Kidney (tissue), 14 donors: ENCODE measurements around the gene SEC14L5. TPM values are rescaled to one million over a fixed set of nuclear protein-coding genes. Genes with fewer than 3 reads are reported as not detected.

ENCODE experiments used
- DNase-seq, 5 donors: peaks; one replicate each; pipeline ENCODE4 v3.0.0-alpha.2; 2013 to 2020
- FAIRE-seq: peaks from 2 replicates; lab custom pipeline; 2012; peaks lifted over from hg19 to GRCh38; lab: Jason Lieb, UNC
- H3K27ac ChIP-seq, 2 donors: one replicate each; pipeline ENCODE4 v1.7.0; 2013; ENCODE audit warnings: low read depth in 2 of 2, low read length in 2 of 2, inconsistent platforms in 1 of 2
- H3K27me3 ChIP-seq: one replicate; pipeline ENCODE4 v1.7.1; 2013; ENCODE audit warnings: low read length, inconsistent platforms; ENCODE audit not compliant: control insufficient read depth, insufficient read depth
- H3K36me3 ChIP-seq, 3 donors: one replicate each; pipeline versions ENCODE4 v1.7.0 to v1.7.1; 2013; ENCODE audit warnings: low read length in 3 of 3, control low read depth in 1 of 3, inconsistent platforms in 1 of 3; ENCODE audit not compliant: insufficient read depth in 3 of 3, control insufficient read depth in 2 of 3
- H3K4me1 ChIP-seq, 3 donors: one replicate each; pipeline versions ENCODE4 v1.7.0 to v1.7.1; 2013; ENCODE audit warnings: low read length in 3 of 3, inconsistent platforms in 1 of 3, low read depth in 1 of 3; ENCODE audit not compliant: control insufficient read depth in 2 of 3, insufficient read depth in 2 of 3
- H3K4me3 ChIP-seq, 3 donors: one replicate each; pipeline versions ENCODE4 v1.7.0 to v1.8.1; 2013; ENCODE audit warnings: low read length in 3 of 3, control low read depth in 1 of 3, inconsistent platforms in 1 of 3
- H3K9ac ChIP-seq, 3 donors: one replicate each; pipeline versions ENCODE4 v1.7.0 to v1.7.1; 2013; ENCODE audit warnings: low read length in 3 of 3, control low read depth in 1 of 3, inconsistent platforms in 1 of 3
- H3K9me3 ChIP-seq, 3 donors: one replicate each; pipeline versions ENCODE4 v1.7.0 to v1.7.1; 2013; ENCODE audit warnings: low read length in 3 of 3, control low read depth in 1 of 3, inconsistent platforms in 1 of 3; ENCODE audit not compliant: control insufficient read depth in 2 of 3, insufficient read depth in 1 of 3
- CTCF ChIP-seq: IDR thresholded peaks from 3 replicates; pipeline ENCODE4 v1.5.1; 2012; ENCODE audit warnings: mild to moderate bottlenecking, moderate library complexity, borderline replicate concordance; ENCODE audit not compliant: insufficient read depth; ENCODE audit errors: extremely low read depth
- intact Hi-C: fragments of 100-400 bp; cut with DNase I; formaldehyde crosslinking; loops from one replicate; pipeline ENCODE4 v1.11.1; 2022
- polyA plus RNA-seq: library from polyadenylated mRNA; stranded (reverse); fragments of 350-450 nt; fragmentation: Illumina TruSeq; extraction: RNeasy Lipid Tissue Mini Kit (QIAGEN cat#74804); gene quantifications from one replicate; pipeline ENCODE4 v1.2.3, GENCODE V29; 2014; ENCODE audit warnings: low read depth, low replicate concordance; ENCODE audit not compliant: insufficient read depth
- total RNA-seq: library from RNA; stranded (reverse); fragmentation: NEBNext Ultra II Directional; extraction: Animal tissue kit (Norgen Biotek cat#: 25700); gene quantifications from one replicate; pipeline ENCODE4 v1.2.1, GENCODE V29; 2021
- donor health status: control.
- donor health status: control.
- donor health status: control.
- donor health status: control.
- donor health status: control.
- donor health status: DM: yes; HTN: yes; CAD: no.
- donor health status: Normal renal cell carcinoma (clear cell type).

SEC14L5 gene
- total and polyA plus RNA-seq, 2 donors from 2014 or later, result 0.13 to 0.16 TPM

- H3K9ac ChIP-seq, result no peak overlapping the region
- H3K27me3 ChIP-seq, result no peaks in the 10 kb centered on the region
- no peaks in the 10 kb centered on the region for H3K4me1 ChIP-seq
- intact Hi-C loops, result no loop called here
- no peak for TF ChIP-seq CTCF
- H3K9me3 ChIP-seq, result no peaks in the 10 kb centered on the region
- H3K27ac ChIP-seq, result no peak overlapping the region
- DNase-seq, result peak in 1 of 5 donors; percentile 4
- no peaks in the 10 kb centered on the region for H3K36me3 ChIP-seq
- FAIRE-seq, result no peak
- no peak overlapping the region for H3K4me3 ChIP-seq
Measured at GRCh38 chr16:4976079-4976478, 17.9 kb downstream of the SEC14L5 start.

GRCh38 chr16:4976611-4977145 is 18.5 kb downstream of the SEC14L5 start:
- intact Hi-C loops, result no loop called here
- no peaks in the 10 kb centered on the region for H3K36me3 ChIP-seq
- H3K9ac ChIP-seq, result no peak overlapping the region
- FAIRE-seq (no peak), DNase-seq (peak in 4 of 5 donors; percentile 35 to 52 (median 38))
- no peak for TF ChIP-seq CTCF
- peak overlapping the region in 1 of 2 donors; percentile 67 for H3K27ac ChIP-seq
- H3K4me1 ChIP-seq, result no peaks in the 10 kb centered on the region
- no peaks in the 10 kb centered on the region for H3K27me3 ChIP-seq
- no peaks in the 10 kb centered on the region for H3K9me3 ChIP-seq
- no peak overlapping the region for H3K4me3 ChIP-seq

- no peak overlapping the region for H3K4me3 ChIP-seq
- no peak for TF ChIP-seq CTCF
- H3K36me3 ChIP-seq, result no peaks in the 10 kb centered on the region
- no peak overlapping the region for H3K9ac ChIP-seq
- H3K27me3 ChIP-seq, result no peaks in the 10 kb centered on the region
- intact Hi-C loops, result no loop called here
- no peaks in the 10 kb centered on the region for H3K4me1 ChIP-seq
- no peak overlapping the region for H3K27ac ChIP-seq
- DNase-seq (no peak), FAIRE-seq (no peak)
- H3K9me3 ChIP-seq, result no peaks in the 10 kb centered on the region
Measured at GRCh38 chr16:4979164-4979563, 21.0 kb downstream of the SEC14L5 start.
